Natural killer cell (primary cell): ENCODE data around the gene CDKN2D. TPM values are rescaled to one million over a fixed set of nuclear protein-coding genes. Genes with fewer than 3 reads are reported as not detected.
A peak's percentile ranks its signal among the peaks of the same experiment; 100 is the strongest.

ENCODE experiments used
- ATAC-seq, 3 donors: fragments of 150-1000 bp in 2 of 3; fragments of 200-7000 bp in 1 of 3; cut with Tn5 transposase; 1 replicate in 1 of 3; 2 replicates in 2 of 3; pipeline ENCODE4 v1.10.0; 2021; ENCODE audit warnings: mild to moderate bottlenecking in 2 of 3, moderate library complexity in 2 of 3
- DNase-seq, 2 donors: peaks; one replicate each; pipeline versions ENCODE4 v3.0.0 to v3.0.0-alpha.2; 2013 to 2021; ENCODE audit warnings: mixed read lengths in 1 of 2
- H3K27ac ChIP-seq: one replicate; pipeline ENCODE4 v1.5.1; 2013; ENCODE audit warnings: mild to moderate bottlenecking, low read length
- H3K27me3 ChIP-seq: one replicate; pipeline ENCODE4 v1.6.1; 2013; ENCODE audit warnings: low read length; ENCODE audit not compliant: control insufficient read depth, insufficient read depth
- H3K36me3 ChIP-seq: one replicate; pipeline ENCODE4 v1.6.1; 2013; ENCODE audit warnings: low read length; ENCODE audit not compliant: control insufficient read depth, insufficient read depth
- H3K4me1 ChIP-seq: one replicate; pipeline ENCODE4 v1.6.1; 2013; ENCODE audit warnings: low read length; ENCODE audit not compliant: control insufficient read depth, insufficient read depth
- H3K4me3 ChIP-seq: one replicate; pipeline ENCODE4 v1.5.1; 2013; ENCODE audit warnings: low read length
- H3K9me3 ChIP-seq: one replicate; pipeline ENCODE4 v1.6.1; 2013; ENCODE audit warnings: low read length; ENCODE audit not compliant: control insufficient read depth, insufficient read depth
- H3K27ac Mint-ChIP-seq, 2 donors: one replicate each; pipeline ENCODE4 v1.8.0; 2022; ENCODE audit warnings: mild to moderate bottlenecking in 2 of 2, mixed read lengths in 2 of 2, moderate library complexity in 1 of 2
- H3K27me3 Mint-ChIP-seq, 2 donors: one replicate each; pipeline ENCODE4 v1.8.0; 2022; ENCODE audit warnings: low read depth in 2 of 2, mixed read lengths in 2 of 2
- H3K36me3 Mint-ChIP-seq: one replicate; pipeline ENCODE4 v1.8.0; 2022; ENCODE audit warnings: mixed read lengths
- H3K4me1 Mint-ChIP-seq, 2 donors: one replicate each; pipeline ENCODE4 v1.8.0; 2022; ENCODE audit warnings: mixed read lengths in 2 of 2
- H3K4me3 Mint-ChIP-seq: one replicate; pipeline ENCODE4 v1.8.0; 2022; ENCODE audit warnings: mild to moderate bottlenecking, moderate library complexity, mixed read lengths
- H3K9me3 Mint-ChIP-seq, 2 donors: one replicate each; pipeline ENCODE4 v1.8.0; 2022; ENCODE audit warnings: mixed read lengths in 2 of 2
- CTCF ChIP-seq: fragments of 200-600 bp; IDR thresholded peaks from one replicate; pipeline ENCODE4 v1.8.0; 2022; ENCODE audit warnings: antibody characterized with exemption
- WGBS: methylation state at CpG from one replicate; pipeline ENCODE4 v1.1.7; 2013; ENCODE audit warnings: missing lambda C conversion rate; ENCODE audit not compliant: insufficient coverage; 5-methylcytosine and 5-hydroxymethylcytosine counted together
- intact Hi-C: fragments of 100-400 bp; cut with micrococcal nuclease; formaldehyde crosslinking; loops from one replicate; pipeline ENCODE4 v1.14.2; 2022
- total RNA-seq, 4 donors: library from RNA; stranded (reverse); fragments of 120-200 nt in 1 of 4; gene quantifications; one replicate each; pipeline versions ENCODE4 v1.2.3 to v1.2.4, GENCODE V29; 2013 to 2022

CDKN2D gene
- total RNA-seq, 3 donors from 2014 or later (not counting 1 experiment from before 2014, with no cell fraction given) = 82.7 to 102 (median 101) TPM

- H3K4me1 Mint-ChIP-seq = peaks cover 12 to 21% of the 10 kb centered on the region in 2 donors
- DNase-seq (peak; percentile 88 to 95), ATAC-seq (peak; percentile 96 to 100 (median 99))
- peak overlapping the region; percentile 4 for H3K4me3 Mint-ChIP-seq
- H3K27me3 Mint-ChIP-seq = no peaks in the 10 kb centered on the region
- Histone ChIP-seq H3K4me3 (no peak overlapping the region), H3K4me1 (peaks cover 27% of the 10 kb centered on the region), H3K27me3 (no peaks in the 10 kb centered on the region), H3K36me3 (no peaks in the 10 kb centered on the region), H3K27ac (no peak overlapping the region), H3K9me3 (no peaks in the 10 kb centered on the region)
- H3K36me3 Mint-ChIP-seq = no peaks in the 10 kb centered on the region
- no peak overlapping the region for H3K27ac Mint-ChIP-seq
- intact Hi-C loops = loop anchor here (1.0 to 2.0 kb wide), 3 partner anchors 63 to 118 kb away; no protein-coding TSS in a partner anchor
- no peaks in the 10 kb centered on the region for H3K9me3 Mint-ChIP-seq
- peak; percentile 97 for TF ChIP-seq CTCF
- WGBS = 32% methylated on average over 31 of the region's 31 CpGs
These were observed 12.3 kb upstream of the CDKN2D start for GRCh38 chr19:10580979-10581631.

DNA sequence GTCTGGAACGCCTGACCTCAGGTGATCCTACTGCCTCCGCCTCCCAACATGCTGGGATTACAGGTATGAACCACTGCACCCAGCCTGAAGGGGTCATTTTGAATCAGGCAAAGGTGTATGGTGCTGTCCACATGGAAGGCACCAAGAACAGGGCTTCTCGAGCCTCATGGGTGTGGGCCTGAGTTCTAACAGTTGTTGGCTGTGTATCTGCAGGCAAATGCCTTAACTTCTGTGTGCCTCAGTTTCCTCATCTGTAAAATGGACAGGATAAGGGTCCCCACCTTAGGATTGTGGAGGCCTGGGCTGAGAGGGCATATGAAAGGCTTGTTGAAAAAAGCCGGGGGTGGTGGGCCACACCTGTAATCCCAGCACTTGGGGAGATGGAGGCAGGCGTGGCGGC lies 9.2 kb upstream of the CDKN2D start:
- no peaks in the 10 kb centered on the region for H3K27me3 ChIP-seq
- no peaks in the 10 kb centered on the region for H3K9me3 ChIP-seq
- Mint-ChIP-seq H3K4me3 (no peak overlapping the region), H3K36me3 (no peaks in the 10 kb centered on the region), H3K4me1 (peaks cover 7 to 8% of the 10 kb centered on the region in 2 donors), H3K27ac (no peak overlapping the region), H3K27me3 (no peaks in the 10 kb centered on the region), H3K9me3 (no peaks in the 10 kb centered on the region)
- DNase-seq (no peak), ATAC-seq (no peak)
- intact Hi-C loops = no loop called here
- no peak overlapping the region for H3K4me3 ChIP-seq
- 96% methylated on average over 6 of the region's 6 CpGs for WGBS
- no peak overlapping the region for H3K27ac ChIP-seq
- peaks cover 8% of the 10 kb centered on the region for H3K4me1 ChIP-seq
- no peak for TF ChIP-seq CTCF
- H3K36me3 ChIP-seq = no peaks in the 10 kb centered on the region

DNA sequence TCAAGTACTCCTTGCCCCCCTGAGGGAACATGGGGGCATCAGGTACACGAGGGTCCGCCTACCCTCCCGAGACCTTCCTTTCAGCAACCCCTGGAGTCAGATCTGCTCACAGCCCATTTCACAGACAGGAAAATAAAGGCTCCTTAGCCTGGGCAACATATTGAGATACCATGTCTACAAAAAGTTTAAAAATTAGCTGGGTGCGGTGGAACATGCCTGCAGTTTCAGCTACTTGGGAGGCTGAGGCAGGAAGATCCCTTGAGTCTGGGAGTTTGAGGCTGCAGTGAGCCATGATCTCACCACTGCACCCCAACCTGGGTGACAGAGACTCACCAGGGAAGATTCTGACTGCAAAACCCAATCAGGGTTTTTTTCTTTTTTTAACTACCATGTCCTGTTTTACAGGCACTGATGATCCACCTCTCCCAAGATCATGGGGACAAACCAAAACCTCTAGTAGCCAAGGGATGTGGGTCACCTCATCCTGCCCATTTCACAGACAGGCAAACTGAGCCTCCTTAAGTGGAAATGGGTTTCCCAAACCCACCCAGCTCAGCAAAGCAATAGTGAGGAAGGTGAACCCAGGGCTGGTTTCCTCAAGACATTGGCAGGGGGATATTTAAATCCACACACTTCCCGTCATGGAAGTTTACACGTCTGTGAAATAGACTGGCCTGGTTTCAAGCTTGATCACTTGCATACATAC lies 6.4 kb upstream of the CDKN2D start:
- WGBS = 82% methylated on average over 6 of the region's 6 CpGs
- H3K4me3 Mint-ChIP-seq = no peak overlapping the region
- Histone ChIP-seq H3K27me3 (no peaks in the 10 kb centered on the region), H3K27ac (no peak overlapping the region), H3K36me3 (no peaks in the 10 kb centered on the region), H3K4me1 (peaks cover 8% of the 10 kb centered on the region), H3K4me3 (no peak overlapping the region), H3K9me3 (no peaks in the 10 kb centered on the region)
- DNase-seq (no peak), ATAC-seq (no peak)
- no peak for TF ChIP-seq CTCF
- H3K36me3 Mint-ChIP-seq = no peaks in the 10 kb centered on the region
- intact Hi-C loops = no loop called here
- no peaks in the 10 kb centered on the region for H3K9me3 Mint-ChIP-seq
- peaks cover 6 to 11% of the 10 kb centered on the region in 2 donors for H3K4me1 Mint-ChIP-seq
- no peak overlapping the region for H3K27ac Mint-ChIP-seq
- no peaks in the 10 kb centered on the region for H3K27me3 Mint-ChIP-seq
